Smooth muscle cell of the brain vasculature (primary cell): ENCODE measurements around the gene PODXL.
"Not testable (repeated sequence)": the region's sequence is repeated elsewhere in the genome, so short reads cannot be mapped to it uniquely, and the experiment has no call there.

ENCODE experiments used
- DNase-seq: peaks from one replicate; pipeline ENCODE4 v3.0.0-alpha.2; 2012; ENCODE audit warnings: low read depth, low spot score

PODXL gene

GRCh38 chr7:131494182-131494581 lies 62.2 kb downstream of the PODXL start:
- no peak for DNase-seq

GRCh38 chr7:131493581-131493980 lies 62.8 kb downstream of the PODXL start:
- DNase-seq, result no peak

DNA sequence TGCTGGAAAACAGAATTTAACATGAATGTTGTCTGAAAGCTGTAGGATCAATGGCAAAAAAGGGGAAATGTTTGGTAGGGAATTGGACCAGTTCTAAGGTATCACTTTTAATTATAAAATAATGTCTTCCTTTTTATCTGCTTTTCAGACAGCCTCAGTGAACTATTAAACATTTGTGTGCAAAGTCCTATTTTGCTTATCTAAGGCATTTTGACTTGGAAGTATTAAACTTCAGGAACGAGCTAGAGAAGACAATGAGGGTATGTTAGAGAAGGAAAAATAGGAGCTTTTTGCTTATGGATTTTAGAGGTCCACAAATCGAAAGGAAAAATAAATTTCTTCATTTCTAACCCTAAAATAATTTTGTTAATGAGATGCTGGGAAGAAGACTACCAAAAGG lies 63.3 kb downstream of the PODXL start:
- no peak for DNase-seq

- DNase-seq, result no peak
These were observed 66.5 kb downstream of the PODXL start for GRCh38 chr7:131489881-131490280.

GRCh38 chr7:131489196-131489595 lies 67.2 kb downstream of the PODXL start:
- no peak for DNase-seq

GRCh38 chr7:131488361-131488760 lies 68.1 kb downstream of the PODXL start:
- DNase-seq, result no peak

- DNase-seq, result no peak
These were observed 69.2 kb downstream of the PODXL start for GRCh38 chr7:131487217-131487616.

GRCh38 chr7:131486346-131486745 lies 70.1 kb downstream of the PODXL start:
- DNase-seq, result no peak

DNA sequence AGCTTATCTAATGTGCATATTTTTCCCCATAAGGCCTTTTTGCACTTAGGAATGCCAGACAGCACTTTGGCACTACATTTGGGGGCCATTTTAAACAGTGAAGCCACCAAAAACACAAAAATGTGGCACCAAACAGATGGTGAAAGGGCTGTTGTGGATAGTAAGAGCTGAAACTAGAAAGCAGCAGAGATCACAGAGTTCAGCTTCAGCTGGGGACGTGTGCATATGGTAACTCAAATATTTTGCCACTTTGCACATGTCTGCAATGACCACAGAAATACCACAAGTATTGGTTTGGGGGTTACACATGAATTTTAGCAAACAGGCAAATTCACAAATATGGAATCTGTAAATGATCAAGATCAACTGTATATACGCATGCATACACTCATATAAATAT lies 72.8 kb downstream of the PODXL start:
- no peak for DNase-seq

DNA sequence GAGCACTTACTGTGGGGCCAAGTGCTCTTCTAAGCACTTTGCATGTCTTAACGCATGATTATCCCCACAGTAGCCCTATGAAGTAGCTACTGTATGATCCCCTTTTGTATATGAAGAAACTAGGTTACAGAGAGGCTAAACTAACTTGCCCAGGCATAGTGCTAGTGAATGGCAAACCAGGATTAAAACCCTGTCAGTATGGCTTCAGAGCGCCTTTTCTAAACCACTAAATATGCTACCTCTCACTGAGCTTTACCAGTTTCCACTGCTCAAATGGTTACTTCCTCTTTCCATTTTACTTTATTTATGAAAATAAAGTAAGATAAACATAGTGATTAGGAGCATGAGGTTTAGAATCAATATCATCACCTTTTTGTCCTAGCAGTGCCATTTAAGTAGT lies 73.6 kb downstream of the PODXL start:
- no peak for DNase-seq

DNA sequence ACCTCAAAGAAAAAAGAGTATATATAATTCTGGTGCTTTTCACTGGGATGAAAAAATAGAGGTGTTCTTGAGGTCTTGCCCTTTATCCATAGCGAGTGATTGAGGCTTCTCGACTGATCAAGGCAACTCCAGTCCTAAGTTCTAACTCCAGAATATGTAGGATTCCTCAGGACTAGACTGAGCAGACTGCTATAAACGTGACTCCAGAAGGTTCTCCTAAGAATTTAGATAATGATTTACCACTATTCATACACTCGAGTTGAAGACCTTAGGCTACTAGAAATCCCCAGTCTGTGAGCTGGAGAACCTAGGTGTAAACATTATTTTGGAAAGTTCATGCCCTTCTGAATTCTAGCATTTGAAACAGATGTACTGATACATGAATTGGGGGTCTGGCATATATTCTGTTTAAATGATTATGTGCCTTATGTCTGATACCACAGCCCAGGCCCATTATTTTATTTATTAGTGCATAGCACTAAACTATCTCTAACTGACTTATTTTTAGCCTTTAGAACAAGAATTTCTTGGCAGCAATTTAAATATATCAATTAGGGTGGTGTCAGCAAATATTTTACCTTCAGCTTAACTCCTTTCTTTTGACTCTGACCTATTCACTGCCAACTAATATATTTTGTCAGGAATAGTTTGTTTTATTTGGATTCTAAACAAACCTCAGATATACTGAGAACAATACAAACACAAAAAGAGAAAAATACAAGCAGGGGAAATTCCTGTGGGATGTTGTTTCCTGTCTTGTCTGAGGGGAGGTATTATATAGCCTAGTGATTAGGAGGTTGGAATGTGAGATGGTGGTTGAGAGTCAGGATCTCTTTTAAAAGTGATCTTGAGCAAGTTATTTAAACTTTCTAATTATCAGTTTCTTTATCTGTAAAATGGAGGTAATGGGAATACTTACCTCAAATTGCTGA lies 75.8 kb downstream of the PODXL start:
- no peak for DNase-seq

DNA sequence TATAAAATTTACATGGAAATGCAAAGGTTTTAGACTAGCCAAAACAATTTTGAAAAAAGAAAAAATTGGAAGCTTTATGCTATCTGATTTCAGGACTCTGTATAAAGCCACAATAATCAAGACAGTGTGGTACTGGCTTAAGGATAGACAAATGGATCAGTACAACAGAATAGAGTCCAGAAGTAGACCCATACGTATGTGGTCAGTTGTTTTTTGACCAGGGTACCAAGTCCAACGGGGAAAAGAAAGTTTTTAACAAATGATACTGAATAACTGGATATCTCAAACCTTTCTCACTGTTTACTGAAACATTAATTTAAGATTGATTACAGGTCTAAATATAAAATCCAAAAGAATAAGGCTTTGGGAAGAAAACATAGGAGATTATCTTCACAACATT lies 79.7 kb downstream of the PODXL start:
- no peak for DNase-seq

DNA sequence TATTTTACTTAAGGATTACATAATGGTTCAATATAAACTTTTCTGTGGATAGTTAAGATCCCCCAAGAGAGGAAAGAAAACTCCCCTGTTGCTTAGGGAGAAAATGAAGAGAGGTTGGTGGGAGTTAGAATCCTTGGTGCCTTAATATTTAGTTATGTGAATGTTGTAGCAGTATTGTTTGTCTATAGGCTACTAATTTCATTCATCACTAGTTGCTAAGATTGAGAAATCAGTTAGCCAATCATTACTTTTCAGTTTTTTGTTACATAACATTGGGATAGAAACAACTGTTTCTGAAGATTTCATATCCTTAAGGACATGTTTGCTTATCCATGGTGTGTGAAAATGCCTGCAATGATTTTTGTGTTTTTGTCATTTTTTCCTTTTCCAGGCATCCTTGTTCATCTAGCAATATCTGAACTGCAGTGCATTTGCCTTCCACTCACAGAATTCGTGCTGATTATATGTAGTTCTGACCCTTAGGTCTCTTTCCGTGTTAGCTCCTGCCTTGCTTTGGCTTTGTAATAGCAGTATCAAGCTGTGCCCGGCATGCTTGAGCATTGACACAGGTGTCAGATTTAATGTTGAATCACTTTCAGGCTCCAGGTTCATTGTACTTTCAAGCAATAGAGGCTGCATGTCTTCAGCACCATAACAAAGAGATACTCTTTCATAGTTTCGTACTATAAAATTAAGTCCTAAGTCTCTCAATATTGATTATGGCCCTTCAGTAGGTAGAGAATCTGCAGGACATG lies 85.0 kb downstream of the PODXL start:
- no peak for DNase-seq

DNA sequence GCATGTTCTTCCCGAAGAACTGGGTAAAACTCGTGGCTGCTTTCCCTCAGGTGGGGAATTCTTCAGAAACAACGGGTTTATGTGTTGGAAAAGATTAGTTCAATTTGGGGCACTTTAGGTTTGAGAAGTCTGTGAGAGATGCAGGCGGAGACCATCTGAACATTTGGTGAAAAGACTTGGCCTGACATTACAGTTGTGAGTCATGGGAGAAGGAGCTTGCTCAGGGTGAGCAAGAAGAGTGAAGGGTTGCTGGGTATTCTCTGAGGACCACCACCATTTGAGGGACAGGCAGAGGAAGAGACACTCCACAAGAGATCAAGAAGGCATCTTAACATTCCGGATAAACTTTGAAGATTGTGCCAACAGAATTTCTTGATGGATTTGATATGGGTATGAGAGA lies 88.6 kb downstream of the PODXL start:
- DNase-seq, result no peak

- DNase-seq, result no peak
These were observed 89.6 kb downstream of the PODXL start for GRCh38 chr7:131466735-131467365.

- DNase-seq, result not testable (repeated sequence)
These were observed 93.7 kb downstream of the PODXL start for GRCh38 chr7:131462715-131463114.

GRCh38 chr7:131462059-131462458 lies 94.4 kb downstream of the PODXL start:
- no peak for DNase-seq

- DNase-seq, result no peak
These were observed 97.2 kb downstream of the PODXL start for GRCh38 chr7:131459256-131459655.

DNA sequence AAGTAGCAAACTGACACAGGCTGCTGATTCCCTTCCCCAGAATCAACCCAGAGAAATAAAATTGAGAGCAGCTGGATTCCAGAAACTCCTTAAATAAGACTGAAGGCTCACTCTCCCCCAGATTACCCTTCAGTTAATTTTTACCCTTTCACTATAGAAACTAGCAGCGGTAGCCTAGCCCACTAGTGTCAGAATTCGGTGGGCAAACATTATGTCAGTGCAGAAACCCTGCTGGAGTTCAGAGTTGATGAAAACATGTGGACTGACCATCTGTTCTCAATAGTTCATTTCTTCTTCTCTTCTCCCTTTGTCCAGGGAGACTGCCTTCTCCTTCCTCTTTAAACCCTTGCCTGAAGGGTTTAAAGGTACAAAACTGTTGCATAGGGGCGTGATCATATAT lies 100.1 kb downstream of the PODXL start:
- no peak for DNase-seq

- no peak for DNase-seq
These were observed 100.9 kb downstream of the PODXL start for GRCh38 chr7:131455546-131455945.

DNA sequence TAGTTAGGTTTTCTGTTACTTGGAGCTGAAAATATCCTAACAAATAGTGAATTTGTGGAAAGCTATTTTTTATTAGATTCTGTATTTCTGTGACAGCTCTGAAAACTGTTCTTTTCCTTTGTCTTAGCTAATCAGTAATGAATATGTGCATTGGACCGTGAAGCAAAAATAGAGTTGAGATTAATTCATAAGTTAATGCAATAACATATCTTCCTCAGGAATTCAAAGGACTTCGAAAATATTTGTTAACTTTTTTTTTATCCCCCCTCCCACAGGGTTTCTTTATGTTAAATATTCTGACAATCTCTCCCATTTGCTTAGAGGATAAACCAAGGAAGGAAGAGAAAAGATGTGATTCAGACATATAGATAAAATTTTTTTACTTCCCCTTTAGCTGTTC lies 101.4 kb downstream of the PODXL start:
- no peak for DNase-seq

DNA sequence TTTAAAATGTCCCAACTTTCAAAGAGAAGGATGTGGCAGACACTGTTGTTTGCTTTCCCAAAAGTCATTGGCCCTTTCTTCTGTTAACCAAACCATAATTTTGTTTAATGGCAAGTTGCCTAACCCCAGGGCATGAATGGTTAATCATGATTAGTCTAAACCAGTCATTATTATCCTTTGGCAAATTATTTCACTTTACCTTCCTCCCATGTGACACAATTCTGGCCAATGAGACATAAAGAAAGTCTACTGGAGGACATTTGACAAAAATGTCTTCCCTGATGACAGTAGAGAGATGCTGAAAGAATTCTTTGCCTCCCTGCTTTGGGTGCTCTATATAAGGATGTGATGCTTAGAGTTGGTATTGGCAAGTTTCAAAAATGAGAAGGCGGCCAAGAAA lies 101.9 kb downstream of the PODXL start:
- DNase-seq, result no peak
